ENCODE measurements around the gene NMD3. TPM values are rescaled to one million over a fixed set of nuclear protein-coding genes. Genes with fewer than 3 reads are reported as not detected.

The NMD3 gene
- total RNA-seq, 1 donor from 2014 or later = 41.4 TPM

- no peaks in the 10 kb centered on the region for H3K27me3 ChIP-seq
- no peak overlapping the region for H3K4me3 ChIP-seq
- TF ChIP-seq EZH2phosphoT487 (IDR thresholded peaks at IDR 0.05) (no peak), CTCF (IDR thresholded peaks at IDR 0.05) (no peak), EZH2 (IDR thresholded peaks at IDR 0.05) (no peak)
- H3K4me2 ChIP-seq = no peak overlapping the region
- H3K36me3 Mint-ChIP-seq = peaks cover 14% of the 10 kb centered on the region
- H3K27ac ChIP-seq = no peak overlapping the region
- no peak overlapping the region for H3K4me3 Mint-ChIP-seq
- H3K27me3 Mint-ChIP-seq (ENCODE audit: insufficient read depth, low read depth) = no peaks in the 10 kb centered on the region
- H3K4me1 Mint-ChIP-seq = no peaks in the 10 kb centered on the region
- H3K9me3 Mint-ChIP-seq = no peaks in the 10 kb centered on the region
- no peaks in the 10 kb centered on the region for H3K79me2 ChIP-seq (ENCODE audit: low read depth)
- no peaks in the 10 kb centered on the region for H3K9me3 ChIP-seq (ENCODE audit: low read depth)
- no peaks in the 10 kb centered on the region for H3F3A ChIP-seq (ENCODE audit: low read depth)
- H4K20me1 ChIP-seq (ENCODE audit: low read depth) = no peaks in the 10 kb centered on the region
- DNase-seq (ENCODE audit: low spot score) = no peak
- H3K36me3 ChIP-seq = peaks cover 25% of the 10 kb centered on the region
- no peak overlapping the region for H2AFZ ChIP-seq (replicated peaks)
- no peaks in the 10 kb centered on the region for H3K4me1 ChIP-seq
- no peak overlapping the region for H3K27ac Mint-ChIP-seq
- no peak overlapping the region for H3K9ac ChIP-seq
Measured at GRCh38 chr3:161231861-161232260, 10.8 kb downstream of the NMD3 start.

- H3K4me1 Mint-ChIP-seq = no peaks in the 10 kb centered on the region
- Histone ChIP-seq H3K36me3 (peaks cover 13% of the 10 kb centered on the region), H2AFZ (replicated peaks) (no peak overlapping the region), H3K27ac (no peak overlapping the region), H3K4me2 (no peak overlapping the region), H3F3A (ENCODE audit: low read depth) (no peaks in the 10 kb centered on the region), H3K27me3 (no peaks in the 10 kb centered on the region), H3K79me2 (ENCODE audit: low read depth) (no peaks in the 10 kb centered on the region), H3K4me1 (no peaks in the 10 kb centered on the region), H3K9ac (no peak overlapping the region), H4K20me1 (ENCODE audit: low read depth) (no peaks in the 10 kb centered on the region), H3K4me3 (no peak overlapping the region), H3K9me3 (ENCODE audit: low read depth) (no peaks in the 10 kb centered on the region)
- no peaks in the 10 kb centered on the region for H3K9me3 Mint-ChIP-seq
- no peak overlapping the region for H3K27ac Mint-ChIP-seq
- H3K36me3 Mint-ChIP-seq = peaks cover 18% of the 10 kb centered on the region
- H3K4me3 Mint-ChIP-seq = no peak overlapping the region
- DNase-seq (ENCODE audit: low spot score) = no peak
- TF ChIP-seq CTCF (IDR thresholded peaks at IDR 0.05) (no peak), EZH2phosphoT487 (IDR thresholded peaks at IDR 0.05) (no peak), EZH2 (IDR thresholded peaks at IDR 0.05) (no peak)
- no peaks in the 10 kb centered on the region for H3K27me3 Mint-ChIP-seq (ENCODE audit: insufficient read depth, low read depth)
Measured at GRCh38 chr3:161233557-161233956, 12.4 kb downstream of the NMD3 start.

- H3K4me3 Mint-ChIP-seq = no peak overlapping the region
- H3K36me3 ChIP-seq = peaks cover 17% of the 10 kb centered on the region
Measured at GRCh38 chr3:161236240-161236639, 15.1 kb downstream of the NMD3 start.

More at GRCh38 chr3:161236240-161236639, 15.1 kb downstream of the NMD3 start:
- no peaks in the 10 kb centered on the region for H3K9me3 Mint-ChIP-seq
- no peak overlapping the region for H3K9ac ChIP-seq
- H4K20me1 ChIP-seq (ENCODE audit: low read depth) = no peaks in the 10 kb centered on the region
- no peaks in the 10 kb centered on the region for H3K79me2 ChIP-seq (ENCODE audit: low read depth)
- no peaks in the 10 kb centered on the region for H3K27me3 ChIP-seq
- no peak for DNase-seq (ENCODE audit: low spot score)
- no peak overlapping the region for H3K4me2 ChIP-seq
- H3K36me3 Mint-ChIP-seq = peaks cover 21% of the 10 kb centered on the region
- no peaks in the 10 kb centered on the region for H3K4me1 Mint-ChIP-seq
- H3K27ac ChIP-seq = no peak overlapping the region
- H3K4me3 ChIP-seq = no peak overlapping the region
- H3K27ac Mint-ChIP-seq = no peak overlapping the region
- no peaks in the 10 kb centered on the region for H3K4me1 ChIP-seq
- no peaks in the 10 kb centered on the region for H3F3A ChIP-seq (ENCODE audit: low read depth)
- TF ChIP-seq EZH2phosphoT487 (IDR thresholded peaks at IDR 0.05) (no peak), CTCF (IDR thresholded peaks at IDR 0.05) (no peak), EZH2 (IDR thresholded peaks at IDR 0.05) (no peak)
- no peak overlapping the region for H2AFZ ChIP-seq (replicated peaks)
- H3K9me3 ChIP-seq (ENCODE audit: low read depth) = no peaks in the 10 kb centered on the region
- H3K27me3 Mint-ChIP-seq (ENCODE audit: insufficient read depth, low read depth) = no peaks in the 10 kb centered on the region

Data from neural progenitor cell (in vitro differentiated cells).